GM12878 (cell line): ENCODE data around the gene ZNF302. TPM values are rescaled to one million over a fixed set of nuclear protein-coding genes. Genes with fewer than 3 reads are reported as not detected.

ENCODE experiments used
- ATAC-seq: fragments of 200-7000 bp; cut with Tn5 transposase; 3 replicates; pipeline ENCODE4 v1.9.1; 2020; ENCODE audit warnings: mild to moderate bottlenecking, moderate library complexity
- BruUV-seq: library from RNA; stranded (reverse); fragments of 400-500 nt; replicated peaks from 2 replicates; lab custom pipeline; 2021; lab: Mats Ljungman, UMichigan
- CTCF ChIA-PET: fragments of 300-600 bp; sonication (Branson Sonifier 250); formaldehyde crosslinking; extraction: SDS; loops from one replicate; lab custom pipeline; 2021; ENCODE audit warnings: inconsistent platforms; lab: Yijun Ruan, JAX
- POLR2A ChIA-PET: fragments of 350-600 bp; formaldehyde crosslinking; extraction: SDS; loops from one replicate; lab custom pipeline; 2021; ENCODE audit warnings: inconsistent platforms; lab: Charles Lee
- RAD21 ChIA-PET: fragments of 300-600 bp; sonication (Branson Sonifier 250); formaldehyde crosslinking; loops from one replicate; lab custom pipeline; 2023; ENCODE audit warnings: antibody characterized with exemption; ENCODE audit not compliant: unreplicated experiment; lab: Charles Lee
- SMC1A ChIA-PET: fragments of 300-600 bp; sonication (Branson Sonifier 250); formaldehyde crosslinking; loops from one replicate; lab custom pipeline; 2023; ENCODE audit not compliant: unreplicated experiment, uncharacterized antibody; lab: Charles Lee
- DNase-seq: peaks from one replicate; pipeline ENCODE4 v3.0.0-alpha.2; 2011; ENCODE audit warnings: low read depth, low spot score
- FAIRE-seq: peaks from 3 replicates; lab custom pipeline; 2011; peaks lifted over from hg19 to GRCh38; lab: Jason Lieb, UNC
- H2AFZ ChIP-seq: 2 replicates; pipeline ENCODE4 v1.6.0; 2011; ENCODE audit warnings: low read depth, low read length, control low read depth; ENCODE audit not compliant: control insufficient read depth
- H3K27ac ChIP-seq: 2 replicates; pipeline ENCODE4 v1.5.1; 2011; ENCODE audit warnings: control low read depth; ENCODE audit not compliant: control insufficient read depth, insufficient read depth
- H3K27me3 ChIP-seq, 2 experiments: replicated peaks in 1 of 2; 2 replicates each; pipeline versions ENCODE4 v1.6.0 to v1.6.1; 2011; ENCODE audit warnings: low read length in 1 of 2; ENCODE audit not compliant: control insufficient read depth in 2 of 2, insufficient read depth in 2 of 2
- H3K36me3 ChIP-seq, 2 experiments: 2 replicates each; pipeline ENCODE4 v1.5.1; 2011; ENCODE audit warnings: low read length in 1 of 2; ENCODE audit not compliant: control insufficient read depth in 2 of 2, insufficient read depth in 2 of 2
- H3K4me1 ChIP-seq: 2 replicates; pipeline ENCODE4 v1.6.1; 2011; ENCODE audit warnings: mild to moderate bottlenecking, low read length, moderate library complexity, mixed read lengths; ENCODE audit not compliant: control insufficient read depth, insufficient read depth
- H3K4me2 ChIP-seq: 2 replicates; pipeline ENCODE4 v1.6.0; 2011; ENCODE audit warnings: control low read depth; ENCODE audit not compliant: control insufficient read depth, insufficient read depth
- H3K4me3 ChIP-seq: fragments of 200-600 bp; sonication (generic); 2 replicates; pipeline ENCODE4 v1.5.1; 2016
- H3K79me2 ChIP-seq: 2 replicates; pipeline ENCODE4 v1.6.0; 2011; ENCODE audit warnings: low read length; ENCODE audit not compliant: control insufficient read depth, insufficient read depth
- H3K9ac ChIP-seq: 2 replicates; pipeline ENCODE4 v1.8.0; 2011; ENCODE audit warnings: low read length, control low read depth, mixed read lengths; ENCODE audit not compliant: control insufficient read depth, insufficient read depth
- H3K9me3 ChIP-seq: replicated peaks from 3 replicates; pipeline ENCODE4 v1.5.1; 2011; ENCODE audit warnings: mild to moderate bottlenecking, low read length; ENCODE audit not compliant: control insufficient read depth, insufficient read depth
- H4K20me1 ChIP-seq: 2 replicates; pipeline ENCODE4 v1.6.0; 2011; ENCODE audit not compliant: control insufficient read depth, insufficient read depth
- SUZ12 ChIP-seq: fragments of 200-600 bp; sonication (generic); IDR thresholded peaks from one replicate; pipeline ENCODE4 v1.6.1; 2018; ENCODE audit warnings: antibody characterized with exemption, mild to moderate bottlenecking; ENCODE audit not compliant: unreplicated experiment
- WGBS: methylation state at CpG from one replicate; pipeline ENCODE4 v1.1.6; 2016; ENCODE audit warnings: low lambda C conversion rate; ENCODE audit not compliant: insufficient replicate concordance, insufficient coverage; ENCODE audit errors: missing lambda C conversion rate; 5-methylcytosine and 5-hydroxymethylcytosine counted together
- in situ Hi-C: fragments of 300-500 bp; cut with MboI; formaldehyde crosslinking; loops from 9 replicates; pipeline ENCODE4 v1.14.3; 2018; ENCODE audit warnings: mixed read lengths
- intact Hi-C: fragments of 100-400 bp; cut with micrococcal nuclease; formaldehyde crosslinking; loops from one replicate; pipeline ENCODE4 v1.14.2; 2022; ENCODE audit not compliant: unreplicated experiment
- polyA plus RNA-seq, 11 experiments: library from polyadenylated mRNA; depleted of rRNA in 4 of 11; unstranded in 6 of 11; stranded (reverse) in 5 of 11; fragments of >200 nt; fragmentation: Nextera tagmentation in 4 of 11; fragmentation: Illumina TruSeq in 1 of 11; extraction: Ambion mirVana in 4 of 11; extraction: Trizol in 1 of 11; gene quantifications; 1 replicate in 1 of 11; 2 replicates in 10 of 11; pipeline versions ENCODE4 v1.2.1 to v1.2.3, GENCODE V29; 2011 to 2016; ENCODE audit warnings: inconsistent platforms in 2 of 11, missing spikeins in 2 of 11, low read depth in 1 of 11
- total RNA-seq, 4 experiments: library from RNA; depleted of rRNA in 3 of 4; stranded (reverse); fragments of >200 nt in 3 of 4; fragmentation: Illumina TruSeq in 1 of 4; extraction: Trizol in 1 of 4; gene quantifications; 2 replicates each; pipeline versions ENCODE4 v1.2.1 to v1.2.3, GENCODE V29; 2013 to 2021
- TF ChIP-seq, protein P1 (sequence below): IDR thresholded peaks from 2 replicates; pipeline ENCODE4 v1.6.1; 2012; ENCODE audit warnings: mild to moderate bottlenecking, low read depth, low read length

ZNF302 gene
- total and polyA plus RNA-seq, 10 of the 15 experiments (the other 5 are each of a cell fraction or from before 2014, with no cell fraction given) = 8.4 to 35.4 (median 19.7) TPM

- BruUV-seq = no TSS peak
- intact Hi-C loops = loop anchor here (5.0 kb wide), 1 partner anchor 41 kb away; the partner anchor contains the start of gene ZNF599
These were observed 53.7 kb downstream of the ZNF302 start for GRCh38 chr19:34731019-34731829.

More at GRCh38 chr19:34731019-34731829, 53.7 kb downstream of the ZNF302 start:
- H3K9ac ChIP-seq = no peak overlapping the region
- DNase-seq (no peak), FAIRE-seq (no peak), ATAC-seq (no peak)
- no peaks in the 10 kb centered on the region for H3K4me1 ChIP-seq
- no peak overlapping the region for H3K4me3 ChIP-seq
- no peak overlapping the region for H3K27ac ChIP-seq
- POLR2A ChIA-PET = interaction anchor here (0.6 kb wide), 1 partner anchor 1293 kb away, joined by 5 read pairs; no protein-coding TSS in a partner anchor
- WGBS = 57% methylated on average over 10 of the region's 11 CpGs
- CTCF ChIA-PET = no interaction called here
- RAD21 ChIA-PET = no interaction called here
- in situ Hi-C loops = no loop called here
- SMC1A ChIA-PET = no interaction called here
- no peaks in the 10 kb centered on the region for H4K20me1 ChIP-seq
- no peak overlapping the region for H3K4me2 ChIP-seq
- no peaks in the 10 kb centered on the region for H3K9me3 ChIP-seq
- H2AFZ ChIP-seq = no peak overlapping the region
- H3K27me3 ChIP-seq = no peaks in the 10 kb centered on the region
- TF ChIP-seq SUZ12 = no peak
- TF ChIP-seq, protein P1, sequence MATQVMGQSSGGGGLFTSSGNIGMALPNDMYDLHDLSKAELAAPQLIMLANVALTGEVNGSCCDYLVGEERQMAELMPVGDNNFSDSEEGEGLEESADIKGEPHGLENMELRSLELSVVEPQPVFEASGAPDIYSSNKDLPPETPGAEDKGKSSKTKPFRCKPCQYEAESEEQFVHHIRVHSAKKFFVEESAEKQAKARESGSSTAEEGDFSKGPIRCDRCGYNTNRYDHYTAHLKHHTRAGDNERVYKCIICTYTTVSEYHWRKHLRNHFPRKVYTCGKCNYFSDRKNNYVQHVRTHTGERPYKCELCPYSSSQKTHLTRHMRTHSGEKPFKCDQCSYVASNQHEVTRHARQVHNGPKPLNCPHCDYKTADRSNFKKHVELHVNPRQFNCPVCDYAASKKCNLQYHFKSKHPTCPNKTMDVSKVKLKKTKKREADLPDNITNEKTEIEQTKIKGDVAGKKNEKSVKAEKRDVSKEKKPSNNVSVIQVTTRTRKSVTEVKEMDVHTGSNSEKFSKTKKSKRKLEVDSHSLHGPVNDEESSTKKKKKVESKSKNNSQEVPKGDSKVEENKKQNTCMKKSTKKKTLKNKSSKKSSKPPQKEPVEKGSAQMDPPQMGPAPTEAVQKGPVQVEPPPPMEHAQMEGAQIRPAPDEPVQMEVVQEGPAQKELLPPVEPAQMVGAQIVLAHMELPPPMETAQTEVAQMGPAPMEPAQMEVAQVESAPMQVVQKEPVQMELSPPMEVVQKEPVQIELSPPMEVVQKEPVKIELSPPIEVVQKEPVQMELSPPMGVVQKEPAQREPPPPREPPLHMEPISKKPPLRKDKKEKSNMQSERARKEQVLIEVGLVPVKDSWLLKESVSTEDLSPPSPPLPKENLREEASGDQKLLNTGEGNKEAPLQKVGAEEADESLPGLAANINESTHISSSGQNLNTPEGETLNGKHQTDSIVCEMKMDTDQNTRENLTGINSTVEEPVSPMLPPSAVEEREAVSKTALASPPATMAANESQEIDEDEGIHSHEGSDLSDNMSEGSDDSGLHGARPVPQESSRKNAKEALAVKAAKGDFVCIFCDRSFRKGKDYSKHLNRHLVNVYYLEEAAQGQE = peak; percentile 32; the same call in 1 of the 2 replicates
- H3K79me2 ChIP-seq = no peaks in the 10 kb centered on the region
- no peaks in the 10 kb centered on the region for H3K36me3 ChIP-seq
